Colon (tissue), 2 donors: ENCODE data around the gene PDE4D.

ENCODE experiments used
- FAIRE-seq: peaks from 2 replicates; lab custom pipeline; 2012; peaks lifted over from hg19 to GRCh38; lab: Jason Lieb, UNC
- donor health status: control.
- donor health status: control.

The PDE4D gene

DNA sequence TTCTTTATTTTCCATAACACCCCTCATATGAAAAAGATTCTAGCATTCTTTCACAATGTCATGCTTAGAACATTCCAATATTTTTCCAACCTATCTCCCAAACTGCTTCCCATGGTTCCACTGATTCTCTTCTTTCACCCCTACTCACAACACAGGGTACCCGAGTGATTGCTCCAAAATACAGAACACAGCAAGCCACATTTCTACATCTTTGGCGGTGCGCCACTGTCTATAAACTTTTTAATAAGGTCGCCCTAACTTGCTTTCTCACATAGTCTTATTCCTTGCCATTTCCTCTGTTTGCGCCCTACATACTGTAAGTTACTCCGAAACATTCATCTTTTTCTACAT lies 793.6 kb downstream of the PDE4D start:
- FAIRE-seq, result no peak

DNA sequence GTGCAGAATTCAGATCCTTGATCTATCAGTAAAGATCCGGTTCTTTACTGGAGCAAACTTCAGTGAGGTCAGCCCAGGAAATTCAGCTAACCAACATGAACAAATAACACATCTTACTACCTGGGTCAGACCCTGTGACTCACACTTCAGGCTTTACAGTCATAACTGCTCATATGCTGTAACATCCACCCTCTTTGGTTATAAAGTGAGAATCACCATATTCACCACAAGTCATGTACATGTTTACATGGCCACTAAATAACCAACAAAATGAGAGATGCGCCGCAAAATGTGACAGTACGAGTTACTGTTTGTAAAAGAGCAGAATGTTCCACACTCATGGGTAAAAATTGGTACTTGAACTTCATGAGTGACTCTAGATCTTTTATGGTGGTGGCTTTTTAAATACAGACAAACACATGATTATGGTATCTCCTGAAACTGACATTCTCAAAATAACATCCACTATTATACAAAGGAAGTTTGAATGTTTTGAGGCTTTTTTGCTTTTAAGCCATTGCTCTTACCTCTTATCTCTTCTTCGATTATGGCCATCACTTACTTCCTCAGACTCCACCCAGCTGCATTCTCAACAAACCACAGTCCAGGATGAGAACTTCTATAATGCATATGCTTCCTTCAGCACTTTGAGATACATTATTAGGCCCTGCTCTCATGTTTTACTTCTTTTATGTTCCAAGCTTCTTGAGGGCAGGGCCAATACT lies 794.1 kb downstream of the PDE4D start:
- FAIRE-seq, result no peak

DNA sequence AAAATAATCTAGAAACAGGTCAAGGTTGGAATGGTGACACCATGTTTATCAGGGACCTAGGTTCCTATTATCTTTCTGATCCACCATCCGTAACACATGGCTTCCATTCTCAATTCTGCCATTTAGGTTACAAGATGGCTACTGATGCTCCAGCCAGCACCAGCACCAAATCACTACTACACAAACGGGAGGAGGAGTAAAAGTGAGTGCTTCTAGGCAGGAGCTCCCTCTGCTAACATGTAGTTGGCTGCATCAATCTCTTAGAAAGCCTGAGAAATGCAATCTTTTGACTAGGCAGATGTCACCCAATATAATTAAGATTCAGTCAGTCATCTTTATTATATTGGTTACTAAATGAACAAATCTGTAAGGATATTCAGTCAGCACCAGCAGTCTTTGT lies 794.8 kb downstream of the PDE4D start:
- FAIRE-seq, result no peak

DNA sequence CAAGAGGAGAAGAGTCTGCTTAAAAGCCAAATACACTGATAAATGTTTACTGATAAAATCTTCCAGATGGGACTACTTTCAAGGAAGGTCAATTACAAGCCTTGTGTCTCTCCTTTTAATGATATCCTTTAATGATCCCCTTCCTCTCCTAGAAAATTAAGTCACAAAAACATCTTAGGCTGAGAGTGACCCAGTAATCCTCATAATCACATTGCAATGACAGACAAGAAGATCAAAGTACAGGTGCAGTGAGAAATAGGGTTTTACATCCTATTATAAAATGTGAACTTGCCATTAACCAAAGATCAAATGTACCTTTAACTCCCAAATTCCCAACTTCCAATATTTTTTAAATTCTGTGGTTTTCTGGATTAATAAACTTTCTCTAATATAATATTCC lies 795.8 kb downstream of the PDE4D start:
- peak; percentile 14 for FAIRE-seq

DNA sequence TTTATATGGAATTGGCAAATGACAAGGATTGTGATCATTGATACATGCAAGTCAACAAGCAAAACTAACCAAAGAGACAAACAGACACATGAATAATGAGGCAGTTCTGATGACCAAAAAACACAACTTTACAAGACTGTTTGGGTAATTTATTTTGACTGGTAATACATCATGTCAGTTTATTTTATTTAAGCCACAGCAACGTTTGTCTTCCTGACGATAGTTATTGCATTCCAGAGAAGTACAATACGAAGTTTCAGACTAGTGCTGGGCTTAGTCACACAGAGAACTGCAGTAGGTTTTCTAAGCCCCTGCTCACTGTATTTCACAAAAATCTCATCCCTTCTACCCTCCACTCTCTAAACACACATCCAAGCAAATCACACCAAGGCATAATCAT lies 796.4 kb downstream of the PDE4D start:
- FAIRE-seq, result no peak

DNA sequence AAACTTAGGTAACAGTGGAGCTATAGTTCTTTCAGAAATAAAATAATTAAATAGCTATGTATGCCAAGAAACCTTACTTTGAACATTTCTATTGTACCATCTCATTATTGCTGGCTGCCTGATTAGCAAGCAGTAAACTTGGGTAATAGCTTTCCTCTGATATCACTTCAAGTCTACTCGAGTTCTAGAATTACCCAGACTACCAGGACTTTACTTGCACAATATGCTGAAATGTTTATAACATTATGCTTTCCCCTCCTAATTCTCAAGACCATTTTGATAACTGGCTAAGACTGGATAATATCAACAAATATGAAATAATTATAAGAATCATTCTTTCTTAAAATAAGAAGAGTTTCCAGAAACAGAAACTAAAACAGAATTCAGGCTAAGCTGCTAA lies 798.0 kb downstream of the PDE4D start:
- no peak for FAIRE-seq

DNA sequence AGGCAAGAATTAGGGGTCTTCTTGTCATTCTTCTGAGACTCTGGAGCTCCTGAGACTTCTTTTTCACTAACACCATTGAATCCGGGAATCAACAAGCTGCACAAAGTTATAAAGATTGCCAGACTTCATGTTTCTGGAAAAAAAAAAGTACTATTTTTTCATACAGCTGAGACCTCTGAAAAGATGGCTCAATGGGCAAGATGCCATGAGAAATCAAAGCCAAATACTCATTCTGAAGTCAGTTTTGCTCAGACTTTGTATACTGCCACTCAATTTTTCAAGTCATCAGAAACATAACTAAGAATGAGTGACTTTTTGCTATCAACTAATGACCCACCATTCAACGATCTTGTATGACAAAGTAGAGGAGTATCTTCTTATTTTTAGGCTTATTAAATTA lies 798.7 kb downstream of the PDE4D start:
- no peak for FAIRE-seq

DNA sequence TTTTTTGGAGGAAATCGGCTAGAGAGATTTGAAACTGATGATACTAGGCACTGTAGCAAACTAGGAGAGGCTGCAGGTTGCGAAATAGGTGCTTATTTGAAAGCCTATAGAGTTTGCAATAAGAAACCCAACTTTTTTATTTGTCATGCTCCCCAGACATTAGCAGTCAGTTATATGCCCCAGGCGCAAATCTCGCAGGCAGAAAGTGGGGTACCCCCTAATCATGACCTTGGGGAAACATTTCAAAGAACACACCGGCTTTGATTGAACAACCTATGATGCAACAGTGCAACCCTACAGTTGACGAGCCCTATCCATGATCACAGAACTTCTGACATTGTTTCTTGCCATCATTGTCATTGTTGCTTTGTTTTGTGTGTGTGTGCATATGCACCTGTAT lies 800.2 kb downstream of the PDE4D start:
- FAIRE-seq, result no peak

DNA sequence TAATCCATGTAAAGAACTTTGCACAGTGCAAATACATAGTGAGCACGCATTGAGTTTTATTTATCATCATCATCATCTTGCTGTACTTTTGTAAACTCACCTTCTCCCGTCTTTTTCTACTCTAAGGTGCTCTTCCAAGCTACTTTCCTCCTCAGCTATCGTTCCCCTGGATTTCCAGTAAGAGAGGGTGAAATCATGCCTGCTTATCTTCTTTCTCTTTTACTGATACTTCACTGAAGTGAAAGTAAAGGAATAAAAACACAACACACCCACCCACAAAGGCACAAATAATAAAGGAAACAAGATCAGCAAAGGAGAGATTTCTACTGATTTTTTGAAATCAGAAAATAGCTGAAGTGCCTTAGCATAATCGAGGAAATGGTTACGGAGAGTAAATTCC lies 800.8 kb downstream of the PDE4D start:
- no peak for FAIRE-seq

DNA sequence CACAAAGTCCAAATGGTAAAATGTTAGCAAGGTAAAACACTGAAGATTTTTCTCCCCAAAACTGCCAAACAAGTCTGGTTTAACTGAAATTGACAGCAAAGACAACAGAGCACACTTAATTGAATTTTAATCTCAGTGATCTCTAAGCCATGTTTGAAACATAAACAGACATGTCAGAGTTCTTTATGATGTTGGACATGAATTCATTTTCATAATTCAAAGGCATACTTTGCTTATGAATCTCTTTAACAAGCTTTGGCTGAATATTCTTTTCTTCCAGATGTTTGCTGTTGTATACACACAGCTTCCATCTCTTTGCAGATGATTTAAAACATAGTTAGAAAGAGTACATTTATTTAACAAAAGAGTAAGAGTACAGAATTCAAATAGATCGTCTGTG lies 801.6 kb downstream of the PDE4D start:
- FAIRE-seq, result no peak

DNA sequence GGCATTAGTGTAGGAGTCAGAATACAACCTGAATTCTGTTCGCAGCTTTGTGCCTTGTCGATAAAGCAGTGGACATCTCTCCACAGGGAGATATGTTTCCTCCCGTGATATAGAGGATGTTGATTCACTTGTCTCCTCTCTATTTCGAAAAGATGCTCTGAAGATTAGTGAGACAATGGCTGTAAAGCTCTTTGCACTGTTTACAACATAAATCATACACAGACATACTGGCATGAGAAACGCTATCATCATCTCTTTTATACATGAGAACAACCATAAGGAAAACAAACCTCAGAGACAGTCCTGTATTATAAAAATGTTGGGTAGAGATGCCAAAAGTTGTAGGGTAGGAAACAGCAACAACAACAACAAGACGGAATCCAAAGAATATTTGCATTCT lies 803.2 kb downstream of the PDE4D start:
- FAIRE-seq, result no peak

DNA sequence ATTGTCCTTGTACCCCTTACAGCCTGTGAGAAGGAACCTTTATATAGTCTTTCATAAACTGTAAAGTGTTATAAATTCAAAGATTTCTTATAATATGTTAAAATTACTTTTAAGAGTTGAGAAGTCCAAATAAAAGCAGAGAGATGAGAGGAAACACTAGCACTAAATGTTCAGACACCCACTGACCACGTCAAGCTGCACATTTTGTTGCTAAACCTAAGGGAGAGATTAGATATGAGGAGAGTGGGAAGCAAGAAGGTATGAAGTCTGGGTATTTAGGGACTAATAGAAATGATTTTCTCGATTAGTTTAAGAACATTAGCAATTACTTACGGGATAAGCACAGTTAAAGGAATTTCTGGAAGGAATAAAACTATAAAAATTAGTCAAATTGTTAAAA lies 803.8 kb downstream of the PDE4D start:
- no peak for FAIRE-seq

DNA sequence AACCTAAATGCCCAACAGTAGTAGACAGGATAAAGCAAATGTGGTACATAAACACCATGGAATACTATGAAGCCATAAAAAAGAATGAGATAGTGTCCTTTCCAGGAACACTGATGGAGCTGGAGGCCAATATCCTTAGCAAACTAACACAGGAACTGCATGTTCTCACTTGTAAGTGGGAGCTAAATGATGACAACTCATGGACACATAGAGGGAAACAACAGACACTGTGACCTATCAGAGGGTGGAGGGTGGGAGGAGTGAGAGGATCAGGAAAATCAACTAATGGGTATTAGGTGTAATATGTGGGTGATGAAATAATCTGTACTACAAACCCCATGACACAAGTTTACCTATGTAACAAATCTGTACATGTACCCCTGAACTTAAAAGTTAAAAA lies 805.0 kb downstream of the PDE4D start:
- no peak for FAIRE-seq

DNA sequence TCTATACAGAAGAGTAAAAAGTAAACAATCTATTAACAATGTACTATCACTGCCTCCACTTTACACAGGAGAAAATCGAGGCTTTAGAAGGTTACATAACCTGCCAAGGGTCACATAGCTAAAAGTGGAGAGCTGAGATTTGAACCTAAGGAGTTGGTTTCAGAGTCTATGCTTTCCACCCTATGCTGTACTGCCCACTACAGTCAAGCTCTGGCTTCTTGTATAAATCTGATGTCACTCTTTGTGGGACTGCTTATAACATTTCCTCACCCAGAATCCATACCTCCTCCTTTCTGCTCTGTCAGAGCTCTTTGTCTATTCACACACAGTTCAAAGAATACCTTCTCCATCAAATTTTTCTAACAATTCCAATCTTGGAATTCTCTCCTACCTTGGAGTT lies 807.5 kb downstream of the PDE4D start:
- no peak for FAIRE-seq

DNA sequence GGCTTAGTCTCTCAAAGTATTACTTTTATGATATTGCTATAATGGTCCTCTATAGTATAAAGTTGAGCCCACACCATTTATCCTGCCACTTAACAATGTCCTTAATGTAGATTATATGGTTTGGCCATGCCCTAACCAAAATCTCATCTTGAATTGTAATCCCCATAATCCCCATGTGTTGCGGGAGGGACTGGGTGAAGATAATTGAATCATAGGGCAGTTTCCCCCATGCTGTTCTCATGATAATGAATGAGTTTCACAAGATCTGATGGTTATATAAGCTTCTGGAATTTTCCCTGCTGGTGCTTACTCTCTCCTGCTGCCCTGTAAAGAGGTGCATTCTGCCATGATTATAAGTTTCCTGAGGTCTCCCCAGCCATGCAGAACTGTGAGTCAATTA lies 811.8 kb downstream of the PDE4D start:
- FAIRE-seq, result no peak

DNA sequence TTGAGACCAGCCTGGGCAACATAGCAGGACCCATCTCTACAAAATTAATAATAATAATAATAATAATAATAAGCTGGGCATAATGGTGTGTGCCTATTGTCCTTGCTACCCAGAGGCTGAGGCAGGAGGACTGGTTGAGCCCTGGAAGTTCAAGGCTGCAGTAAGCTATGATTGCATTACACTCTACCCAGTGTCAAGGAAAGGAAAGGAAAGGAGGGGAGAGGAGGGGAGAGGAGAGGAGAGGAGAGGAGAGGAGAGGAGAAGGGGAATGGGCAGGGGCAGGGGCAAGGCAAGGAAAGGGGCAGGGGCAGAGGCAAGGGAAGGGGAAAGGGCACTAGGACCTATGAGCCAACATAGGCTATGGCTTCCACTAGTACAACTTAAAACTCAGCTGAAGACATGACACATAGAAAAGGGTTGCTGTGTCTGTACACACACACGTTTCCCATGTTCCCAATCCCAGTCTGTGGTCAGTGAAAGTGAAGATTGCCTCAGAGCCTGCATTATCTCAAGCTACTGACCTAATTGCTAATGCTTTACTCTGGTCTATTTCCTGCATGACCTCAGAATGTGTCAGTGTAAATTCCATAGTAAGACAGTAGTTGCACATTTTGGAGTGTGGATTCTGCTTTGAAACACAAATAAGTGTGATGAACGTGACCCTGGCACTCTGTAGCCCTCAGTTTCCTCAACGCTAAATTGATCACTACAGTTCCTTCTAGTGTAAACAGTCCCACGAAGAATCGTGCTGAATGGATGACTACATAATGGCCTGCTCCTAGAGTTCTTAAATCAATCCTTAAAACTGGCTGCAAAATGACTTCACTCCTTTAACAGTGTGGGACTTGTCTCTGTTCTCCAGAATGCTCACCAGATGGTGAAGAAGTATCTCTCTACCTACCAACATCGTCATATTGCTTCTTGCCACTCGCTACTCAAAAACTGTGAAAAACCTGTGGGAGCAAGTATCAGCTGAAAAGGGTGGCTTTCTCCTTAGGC lies 813.6 kb downstream of the PDE4D start:
- no peak for FAIRE-seq

DNA sequence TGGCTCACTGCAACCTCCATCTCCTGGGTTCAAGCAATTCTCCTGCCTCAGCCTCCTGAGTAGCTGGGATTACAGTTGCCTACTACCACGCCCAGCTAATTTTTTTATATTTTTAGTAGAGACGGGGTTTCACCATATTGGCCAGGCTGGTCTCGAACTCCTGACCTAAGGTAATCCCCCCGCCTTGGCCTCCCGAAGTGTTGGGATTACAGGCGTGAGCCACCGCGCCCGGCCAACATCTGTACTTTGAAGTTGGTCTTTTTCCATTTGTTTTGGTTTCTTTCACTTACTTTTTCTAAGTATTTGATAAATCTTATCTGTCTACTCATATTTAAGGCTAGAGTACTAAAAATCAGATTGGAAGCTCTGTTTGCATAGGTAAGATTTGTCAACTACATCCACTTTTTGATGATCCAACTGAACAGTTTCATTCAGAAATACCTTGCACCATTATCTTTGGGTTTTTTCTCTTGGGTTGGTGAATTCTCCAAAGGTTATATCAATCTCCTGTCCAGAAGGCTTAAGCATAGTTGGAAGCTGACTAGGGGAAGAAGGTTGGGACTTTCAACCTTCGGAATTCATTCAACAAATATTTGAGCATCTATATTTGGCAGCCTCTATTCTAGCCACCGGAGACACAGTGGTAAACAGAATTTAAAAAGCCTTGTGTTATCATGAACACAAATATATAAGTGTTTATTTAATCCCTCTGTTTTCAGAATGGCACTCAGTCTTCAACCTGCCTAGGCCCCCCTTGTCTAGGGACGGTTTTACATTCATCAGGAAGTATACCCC lies 821.6 kb downstream of the PDE4D start:
- no peak for FAIRE-seq

DNA sequence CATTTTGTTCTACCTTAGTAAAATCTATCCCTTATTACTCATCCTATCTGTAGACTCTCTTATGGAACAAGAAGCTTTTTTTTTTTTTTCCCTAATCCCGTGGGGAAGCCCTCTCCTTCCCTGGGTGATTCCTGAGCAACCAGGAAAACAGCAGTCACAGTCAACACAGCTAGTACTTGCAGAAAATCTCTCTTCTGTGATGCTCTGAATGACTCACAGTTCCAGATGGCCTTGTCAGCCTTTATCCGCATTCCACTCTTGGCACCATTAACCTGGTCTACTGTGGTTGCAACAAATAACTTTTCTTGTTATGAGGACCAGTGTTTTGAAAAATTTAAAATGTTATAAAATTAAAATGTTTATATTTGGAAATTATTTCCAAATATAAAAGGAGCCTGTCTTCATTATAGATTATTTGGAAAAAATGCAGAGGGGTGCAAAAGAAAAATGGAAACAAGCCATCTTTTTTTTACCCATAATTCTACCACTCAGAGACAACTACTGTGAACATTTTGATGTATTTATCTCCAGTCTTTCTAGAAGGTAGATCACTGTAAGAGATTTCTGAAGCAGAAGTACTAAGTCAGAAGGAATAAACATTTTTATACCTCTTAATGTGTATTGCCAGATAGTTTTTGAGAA lies 824.0 kb downstream of the PDE4D start:
- FAIRE-seq, result no peak

DNA sequence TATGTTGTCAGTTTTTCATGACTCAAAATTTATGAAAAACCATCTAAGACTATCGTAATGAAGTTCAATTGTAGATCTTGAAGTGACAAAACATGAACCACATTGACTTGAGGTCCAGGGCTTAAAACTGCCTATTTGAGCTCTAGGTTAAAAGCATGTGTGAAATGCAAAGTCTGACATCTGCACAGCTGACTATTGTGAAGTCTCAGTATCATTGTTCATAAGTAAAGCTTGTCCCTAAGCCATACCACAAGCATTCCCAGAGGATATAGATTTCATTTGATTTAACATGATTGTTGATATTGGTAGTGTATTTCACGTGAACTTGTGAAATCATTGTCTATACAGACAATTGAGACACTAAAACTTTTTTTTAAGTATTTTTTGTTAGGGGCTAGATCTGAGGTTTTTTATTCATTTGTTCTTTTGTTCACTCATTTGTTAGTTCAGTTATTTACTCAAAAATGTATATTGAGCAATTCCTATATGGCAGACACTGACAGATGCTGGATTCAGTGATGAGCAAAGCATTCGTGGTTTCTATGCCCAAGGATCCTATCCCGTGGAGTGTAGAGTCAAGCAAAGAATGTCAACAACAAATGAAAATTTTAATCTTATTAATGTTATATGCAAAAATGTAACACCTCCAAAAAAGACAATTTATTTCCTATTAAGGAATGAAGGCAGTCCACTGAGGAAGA lies 825.4 kb downstream of the PDE4D start:
- FAIRE-seq, result no peak

DNA sequence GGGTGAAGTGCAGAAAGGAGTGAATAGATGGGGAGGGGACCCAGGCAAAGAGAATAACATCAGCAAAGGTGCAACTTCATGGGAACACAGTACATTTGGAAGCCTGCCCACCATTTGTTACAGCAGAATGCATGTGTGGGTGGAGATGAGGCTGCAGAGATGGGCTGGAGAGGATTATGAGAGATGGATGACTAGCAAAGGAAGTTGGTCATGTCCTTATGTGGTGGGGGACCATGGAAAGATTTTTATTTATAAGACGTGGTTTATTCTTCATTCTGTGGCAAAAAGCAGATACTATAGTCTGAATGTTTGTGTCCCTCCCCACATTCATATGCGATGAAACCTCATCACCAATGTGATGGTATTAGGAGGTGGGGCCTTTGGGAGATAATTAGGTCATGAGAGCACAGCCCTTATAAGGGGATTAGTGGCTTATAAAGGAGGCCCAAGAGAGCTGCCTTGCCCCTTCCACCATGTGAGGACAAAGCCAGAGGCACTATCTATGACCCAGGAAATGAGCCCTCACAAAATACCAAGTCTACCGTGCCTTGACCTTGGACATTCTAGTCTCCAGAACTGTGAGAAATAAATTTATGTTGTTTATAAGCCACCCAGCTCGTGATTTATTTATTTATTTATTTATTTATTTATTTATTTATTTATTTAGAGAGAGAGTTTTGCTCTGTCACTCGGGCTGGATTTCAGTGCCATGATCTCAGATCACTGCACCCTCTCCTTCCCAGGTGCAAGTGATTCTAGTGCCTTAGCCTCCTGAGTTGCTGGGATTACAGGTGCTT lies 827.0 kb downstream of the PDE4D start:
- no peak for FAIRE-seq

DNA sequence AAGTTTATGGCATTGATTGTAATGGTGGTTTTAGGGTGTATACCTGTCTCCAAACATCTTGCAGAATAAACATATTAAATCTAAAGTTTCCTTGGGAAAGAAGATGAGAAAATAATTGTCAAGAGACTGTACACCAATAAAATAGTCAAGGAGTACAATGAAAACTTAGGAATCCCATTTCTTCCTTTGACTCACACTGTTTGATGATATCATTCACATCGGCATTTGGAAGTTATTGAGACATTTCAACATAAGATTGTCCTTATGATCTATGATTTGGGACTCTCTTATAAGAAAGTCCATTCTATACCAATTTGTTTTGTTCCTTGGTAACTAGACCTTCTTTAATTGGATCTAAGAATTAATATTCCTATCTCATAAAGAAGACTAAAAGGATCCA lies 828.0 kb downstream of the PDE4D start:
- no peak for FAIRE-seq
